K562 (cell line): Measurements from ENCODE around the gene ZSWIM8. TPM values are rescaled to one million over a fixed set of nuclear protein-coding genes. Genes with fewer than 3 reads are reported as not detected.

Experiments
- ATAC-seq: fragments of 200-7000 bp; cut with Tn5 transposase; 3 replicates; pipeline ENCODE4 v1.9.1; 2020; ENCODE audit warnings: moderate library complexity
- BruUV-seq: library from RNA; stranded (reverse); fragments of 400-500 nt; replicated peaks from 2 replicates; lab custom pipeline; 2021; lab: Mats Ljungman, UMichigan
- CTCF ChIA-PET: fragments of 300-600 bp; formaldehyde crosslinking; extraction: SDS; loops from one replicate; lab custom pipeline; 2021; ENCODE audit warnings: low intra/inter-chr PET ratio; lab: Yijun Ruan, JAX
- POLR2A ChIA-PET: fragments of 300-600, 350-650 bp; sonication (Branson Sonifier 250); formaldehyde crosslinking; extraction: SDS; loops from one replicate; lab custom pipeline; 2021; ENCODE audit warnings: antibody characterized with exemption, inconsistent platforms; lab: Yijun Ruan, JAX
- DNase-seq, 4 experiments: peaks; one replicate each; pipeline versions ENCODE4 v3.0.0 to v3.0.0-alpha.2; 2011 to 2018; ENCODE audit warnings: low spot score in 3 of 4, mixed read lengths in 3 of 4; ENCODE audit errors: extremely low read depth in 1 of 4
- FAIRE-seq: peaks from 2 replicates; lab custom pipeline; 2011; peaks lifted over from hg19 to GRCh38; lab: Jason Lieb, UNC
- H2AFZ ChIP-seq: 2 replicates; pipeline ENCODE4 v1.6.0; 2011; ENCODE audit warnings: low read depth, low read length, control low read depth, inconsistent platforms
- H3K27ac ChIP-seq: fragments of 200-600 bp; 3 replicates; pipeline ENCODE4 v1.8.0; 2011; ENCODE audit warnings: low read depth, mild to moderate bottlenecking, control low read depth, inconsistent platforms, low read length, moderate library complexity, mixed read lengths; ENCODE audit errors: extremely low read depth
- H3K27me3 ChIP-seq, 2 experiments: fragments of 300-600 bp in 1 of 2; 2 replicates in 1 of 2; 3 replicates in 1 of 2; pipeline versions ENCODE4 v1.6.0 to v1.8.0; 2011; ENCODE audit warnings: inconsistent platforms in 2 of 2, low read length in 2 of 2, mild to moderate bottlenecking in 1 of 2, mixed read lengths in 1 of 2, moderate library complexity in 1 of 2; ENCODE audit not compliant: control insufficient read depth in 2 of 2, insufficient read depth in 2 of 2
- H3K36me3 ChIP-seq: fragments of 300-600 bp; 3 replicates; pipeline ENCODE4 v1.8.0; 2011; ENCODE audit warnings: mild to moderate bottlenecking, low read length, inconsistent platforms; ENCODE audit not compliant: control insufficient read depth, insufficient read depth
- H3K4me1 ChIP-seq, 2 experiments: fragments of 200-600 bp in 1 of 2; replicated peaks in 1 of 2; 2 replicates in 1 of 2; 3 replicates in 1 of 2; pipeline versions ENCODE4 v1.5.1 to v1.8.0; 2011; ENCODE audit warnings: inconsistent platforms in 2 of 2, low read length in 2 of 2, mild to moderate bottlenecking in 1 of 2, mixed read lengths in 1 of 2, moderate library complexity in 1 of 2; ENCODE audit not compliant: control insufficient read depth in 2 of 2, insufficient read depth in 2 of 2
- H3K4me2 ChIP-seq: 2 replicates; pipeline ENCODE4 v1.6.1; 2011; ENCODE audit warnings: low read length, control low read depth, inconsistent platforms, mixed read lengths; ENCODE audit not compliant: insufficient read depth
- H3K4me3 ChIP-seq: fragments of 200-600 bp; sonication (generic), shearing (Covaris generic); 2 replicates; pipeline ENCODE4 v1.5.1; 2016; ENCODE audit warnings: control low read depth, inconsistent platforms
- H3K79me2 ChIP-seq: fragments of 200-600 bp; 3 replicates; pipeline ENCODE4 v1.8.0; 2011; ENCODE audit warnings: low read length, inconsistent platforms; ENCODE audit not compliant: control insufficient read depth, insufficient read depth
- H3K9ac ChIP-seq, 2 experiments: 2 replicates each; pipeline versions ENCODE4 v1.6.0 to v1.6.1; 2011; ENCODE audit warnings: low read depth in 2 of 2, low read length in 2 of 2, control low read depth in 1 of 2, inconsistent platforms in 1 of 2, mild to moderate bottlenecking in 1 of 2, mixed read lengths in 1 of 2; ENCODE audit not compliant: insufficient read depth in 1 of 2
- H3K9me1 ChIP-seq: one replicate; pipeline ENCODE4 v1.6.0; 2011; ENCODE audit warnings: inconsistent platforms, mild to moderate bottlenecking, low read length, moderate library complexity; ENCODE audit not compliant: control insufficient read depth, insufficient read depth
- H3K9me3 ChIP-seq: replicated peaks from 2 replicates; pipeline ENCODE4 v1.5.1; 2011; ENCODE audit warnings: low read depth, low read length, inconsistent platforms; ENCODE audit not compliant: control insufficient read depth, insufficient read depth
- H4K20me1 ChIP-seq: replicated peaks from 2 replicates; pipeline ENCODE4 v1.6.1; 2011; ENCODE audit warnings: low read length, inconsistent platforms, mixed read lengths; ENCODE audit not compliant: control insufficient read depth, insufficient read depth
- EGR1 ChIP-seq: fragments of 450-650 bp; conservative IDR thresholded peaks from 2 replicates; pipeline ENCODE4 v1.6.1; 2017; ENCODE audit warnings: mild to moderate bottlenecking
- KDM1A ChIP-seq, 2 experiments: fragments of 450-650 bp; IDR thresholded peaks; 2 replicates each; pipeline ENCODE4 v1.6.1; 2016; ENCODE audit warnings: mild to moderate bottlenecking in 2 of 2
- WGBS: fragments of 100-300 bp; shearing (Covaris generic); methylation state at CpG from one replicate; pipeline ENCODE4 v1.1.6; 2016; ENCODE audit warnings: low coverage, mixed read lengths; ENCODE audit not compliant: insufficient coverage; ENCODE audit errors: missing lambda C conversion rate; 5-methylcytosine and 5-hydroxymethylcytosine counted together
- in situ Hi-C: fragments of 300-500 bp; cut with MboI; formaldehyde crosslinking; loops from 4 replicates; pipeline ENCODE4 v1.15.0; 2018; ENCODE audit warnings: inconsistent platforms, mixed read lengths
- intact Hi-C: fragments of 100-400 bp; cut with micrococcal nuclease; formaldehyde crosslinking; loops from 2 replicates; pipeline ENCODE4 v1.14.2; 2022
- polyA plus RNA-seq, 8 experiments: library from polyadenylated mRNA; depleted of rRNA in 4 of 8; stranded (reverse) in 5 of 8; unstranded in 3 of 8; fragments of >200 nt; fragmentation: Nextera tagmentation in 2 of 8; fragmentation: Illumina TruSeq in 1 of 8; extraction: Ambion mirVana in 2 of 8; extraction: Trizol in 1 of 8; gene quantifications; 2 replicates each; pipeline versions ENCODE4 v1.2.1 to v1.2.3, GENCODE V29; 2011 to 2014; ENCODE audit warnings: inconsistent platforms in 1 of 8, missing spikeins in 1 of 8
- total RNA-seq, 7 experiments: library from RNA; depleted of rRNA in 6 of 7; stranded (reverse); fragments of >200 nt in 6 of 7; fragmentation: Illumina TruSeq in 2 of 7; extraction: Trizol in 2 of 7; gene quantifications; 2 replicates each; pipeline versions ENCODE4 v1.2.1 to v1.2.3, GENCODE V29; 2011 to 2021; ENCODE audit warnings: low replicate concordance in 1 of 7
- TF ChIP-seq, protein P1 (sequence below): sonication (generic); formaldehyde crosslinking; IDR thresholded peaks from 2 replicates; pipeline ENCODE4 v1.8.0; 2023; ENCODE audit warnings: mild to moderate bottlenecking, missing genetic modification reagents
- TF ChIP-seq, protein P2 (sequence below): sonication (generic); formaldehyde crosslinking; IDR thresholded peaks from 2 replicates; pipeline ENCODE4 v1.9.0; 2022; ENCODE audit warnings: mild to moderate bottlenecking, missing genetic modification reagents

Gene ZSWIM8
- total and polyA plus RNA-seq, 9 of the 15 experiments (the other 6 are each of a cell fraction or from before 2014, with no cell fraction given) = 5.6 to 47.8 (median 26.7) TPM

DNA sequence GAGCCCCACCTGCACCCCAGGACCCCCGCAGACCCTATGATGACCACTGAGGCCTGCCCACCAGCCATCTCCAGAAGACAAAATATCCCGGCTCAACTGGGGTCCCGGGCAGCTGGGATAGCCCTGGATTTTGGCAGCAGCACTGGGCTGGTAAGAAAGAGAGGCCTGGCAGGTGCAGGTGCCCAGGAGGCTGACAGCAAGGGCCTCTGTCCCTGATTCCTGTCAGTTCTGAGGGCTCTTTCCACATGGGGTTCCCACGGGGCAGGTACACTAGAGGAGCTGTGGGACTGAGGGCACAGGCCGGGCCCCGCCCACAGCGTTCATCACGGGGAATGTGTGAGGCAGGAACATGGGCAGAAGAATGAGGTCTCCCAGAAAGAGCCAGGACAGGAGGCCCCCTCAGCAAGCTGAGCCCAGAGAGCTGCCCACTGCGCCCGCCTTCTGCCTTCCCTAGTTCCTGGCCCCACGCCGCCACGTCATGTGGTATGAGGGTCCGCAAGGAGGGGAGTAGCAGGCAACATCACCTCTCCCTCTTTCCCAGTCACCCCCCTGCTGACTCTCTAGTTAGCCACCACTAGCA, 38.8 kb downstream of the ZSWIM8 start:
- Histone ChIP-seq H3K9me1 (no peaks in the 10 kb centered on the region), H3K4me2 (no peak overlapping the region), H3K27me3 (no peaks in the 10 kb centered on the region), H3K4me1 (peaks cover 5 to 22% of the 10 kb centered on the region in 2 experiments; a peak in 4 of 5 replicates), H3K4me3 (no peak overlapping the region), H3K36me3 (peaks cover 37% of the 10 kb centered on the region; the same call in 2 of the 3 replicates), H2AFZ (no peak overlapping the region), H3K9me3 (no peaks in the 10 kb centered on the region), H4K20me1 (no peaks in the 10 kb centered on the region), H3K9ac (no peak overlapping the region), H3K79me2 (no peaks in the 10 kb centered on the region), H3K27ac (no peak overlapping the region)
- 95% methylated on average over 14 of the region's 14 CpGs for WGBS
- intact Hi-C loops (no loop called here), in situ Hi-C loops (no loop called here)
- no peak for DNase-seq
- TF ChIP-seq, protein P1, sequence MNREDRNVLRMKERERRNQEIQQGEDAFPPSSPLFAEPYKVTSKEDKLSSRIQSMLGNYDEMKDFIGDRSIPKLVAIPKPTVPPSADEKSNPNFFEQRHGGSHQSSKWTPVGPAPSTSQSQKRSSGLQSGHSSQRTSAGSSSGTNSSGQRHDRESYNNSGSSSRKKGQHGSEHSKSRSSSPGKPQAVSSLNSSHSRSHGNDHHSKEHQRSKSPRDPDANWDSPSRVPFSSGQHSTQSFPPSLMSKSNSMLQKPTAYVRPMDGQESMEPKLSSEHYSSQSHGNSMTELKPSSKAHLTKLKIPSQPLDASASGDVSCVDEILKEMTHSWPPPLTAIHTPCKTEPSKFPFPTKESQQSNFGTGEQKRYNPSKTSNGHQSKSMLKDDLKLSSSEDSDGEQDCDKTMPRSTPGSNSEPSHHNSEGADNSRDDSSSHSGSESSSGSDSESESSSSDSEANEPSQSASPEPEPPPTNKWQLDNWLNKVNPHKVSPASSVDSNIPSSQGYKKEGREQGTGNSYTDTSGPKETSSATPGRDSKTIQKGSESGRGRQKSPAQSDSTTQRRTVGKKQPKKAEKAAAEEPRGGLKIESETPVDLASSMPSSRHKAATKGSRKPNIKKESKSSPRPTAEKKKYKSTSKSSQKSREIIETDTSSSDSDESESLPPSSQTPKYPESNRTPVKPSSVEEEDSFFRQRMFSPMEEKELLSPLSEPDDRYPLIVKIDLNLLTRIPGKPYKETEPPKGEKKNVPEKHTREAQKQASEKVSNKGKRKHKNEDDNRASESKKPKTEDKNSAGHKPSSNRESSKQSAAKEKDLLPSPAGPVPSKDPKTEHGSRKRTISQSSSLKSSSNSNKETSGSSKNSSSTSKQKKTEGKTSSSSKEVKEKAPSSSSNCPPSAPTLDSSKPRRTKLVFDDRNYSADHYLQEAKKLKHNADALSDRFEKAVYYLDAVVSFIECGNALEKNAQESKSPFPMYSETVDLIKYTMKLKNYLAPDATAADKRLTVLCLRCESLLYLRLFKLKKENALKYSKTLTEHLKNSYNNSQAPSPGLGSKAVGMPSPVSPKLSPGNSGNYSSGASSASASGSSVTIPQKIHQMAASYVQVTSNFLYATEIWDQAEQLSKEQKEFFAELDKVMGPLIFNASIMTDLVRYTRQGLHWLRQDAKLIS = no peak
- TF ChIP-seq KDM1A (IDR thresholded peaks at IDR 0.05) (no peak), EGR1 (no peak)
- TF ChIP-seq, protein P2, sequence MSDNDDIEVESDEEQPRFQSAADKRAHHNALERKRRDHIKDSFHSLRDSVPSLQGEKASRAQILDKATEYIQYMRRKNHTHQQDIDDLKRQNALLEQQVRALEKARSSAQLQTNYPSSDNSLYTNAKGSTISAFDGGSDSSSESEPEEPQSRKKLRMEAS (CRISPR knock-in tag) = 0 out of 2 replicates have a peak, but pooled peaks have one; percentile 25
- FAIRE-seq = no peak
- POLR2A ChIA-PET = interaction anchor here (0.9 kb wide), 2 partner anchors 45 to 54 kb away, joined by 4 to 5 read pairs; no protein-coding TSS in a partner anchor
- no peak for ATAC-seq
- CTCF ChIA-PET = no interaction called here
- no TSS peak for BruUV-seq
